Measurements from ENCODE around the gene C2CD4B.

C2CD4B gene

GRCh38 chr15:62147551-62147950 is 17.5 kb downstream of the C2CD4B start:
- DNase-seq (ENCODE audit: low read depth in 2 of 2): no peak

GRCh38 chr15:62147149-62147548 is 17.9 kb downstream of the C2CD4B start:
- no peak for DNase-seq (ENCODE audit: low read depth in 2 of 2)

GRCh38 chr15:62145015-62145735 is 19.9 kb downstream of the C2CD4B start:
- no peak for DNase-seq (ENCODE audit: low read depth in 2 of 2)

GRCh38 chr15:62142736-62143135 is 22.3 kb downstream of the C2CD4B start:
- no peak for DNase-seq (ENCODE audit: low read depth in 2 of 2)

- no peak for DNase-seq (ENCODE audit: low read depth in 2 of 2)
Observed at GRCh38 chr15:62141643-62142588, 23.2 kb downstream of the C2CD4B start.

GRCh38 chr15:62141200-62141599 is 23.9 kb downstream of the C2CD4B start:
- no peak for DNase-seq (ENCODE audit: low read depth in 2 of 2)

- DNase-seq (ENCODE audit: low read depth in 2 of 2): no peak
Observed at GRCh38 chr15:62138124-62138523, 27.0 kb downstream of the C2CD4B start.

- no peak for DNase-seq (ENCODE audit: low read depth in 2 of 2)
Observed at GRCh38 chr15:62136911-62137865, 27.9 kb downstream of the C2CD4B start.

GRCh38 chr15:62135532-62136134 is 29.5 kb downstream of the C2CD4B start:
- DNase-seq (ENCODE audit: low read depth in 2 of 2): no peak

GRCh38 chr15:62133141-62133540 is 31.9 kb downstream of the C2CD4B start:
- no peak for DNase-seq (ENCODE audit: low read depth in 2 of 2)

- no peak for DNase-seq (ENCODE audit: low read depth in 2 of 2)
Observed at GRCh38 chr15:62128916-62129315, 36.2 kb downstream of the C2CD4B start.

- DNase-seq (ENCODE audit: low read depth in 2 of 2): no peak
Observed at GRCh38 chr15:62126364-62126763, 38.7 kb downstream of the C2CD4B start.

- DNase-seq (ENCODE audit: low read depth in 2 of 2): no peak
Observed at GRCh38 chr15:62125773-62126172, 39.3 kb downstream of the C2CD4B start.

GRCh38 chr15:62124973-62125303 is 40.1 kb downstream of the C2CD4B start:
- no peak for DNase-seq (ENCODE audit: low read depth in 2 of 2)

- DNase-seq (ENCODE audit: low read depth in 2 of 2): no peak
Observed at GRCh38 chr15:62124176-62124972, 40.7 kb downstream of the C2CD4B start.

- no peak for DNase-seq (ENCODE audit: low read depth in 2 of 2)
Observed at GRCh38 chr15:62122249-62122648, 42.8 kb downstream of the C2CD4B start.

- DNase-seq (ENCODE audit: low read depth in 2 of 2): no peak
Observed at GRCh38 chr15:62121273-62122015, 43.6 kb downstream of the C2CD4B start.

GRCh38 chr15:62120776-62121175 is 44.3 kb downstream of the C2CD4B start:
- no peak for DNase-seq (ENCODE audit: low read depth in 2 of 2)

- no peak for DNase-seq (ENCODE audit: low read depth in 2 of 2)
Observed at GRCh38 chr15:62119874-62120273, 45.2 kb downstream of the C2CD4B start.
